Peyer's patch (tissue), 4 donors: ENCODE measurements around the gene FAM83G.
A peak's percentile ranks its signal among the peaks of the same experiment; 100 is the strongest.

ENCODE experiments used
- CTCF ChIP-seq, 6 experiments: fragments of 450-650 bp in 4 of 6; fragments of 200-600 bp in 2 of 6; sonication (generic) in 1 of 6; IDR thresholded peaks; one replicate each; pipeline ENCODE4 v1.5.1; 2017 to 2019; ENCODE audit warnings: antibody characterized with exemption in 6 of 6, mild to moderate bottlenecking in 3 of 6, moderate library complexity in 1 of 6
- POLR2A ChIP-seq, 2 donors: fragments of 450-650 bp; IDR thresholded peaks; one replicate each; pipeline ENCODE4 v1.5.1; 2017; ENCODE audit warnings: antibody characterized with exemption in 2 of 2, mild to moderate bottlenecking in 2 of 2, moderate library complexity in 2 of 2

- no peak for TF ChIP-seq CTCF (IDR thresholded peaks at IDR 0.05)
- TF ChIP-seq POLR2A (IDR thresholded peaks at IDR 0.05): peak; percentile 27 to 66
These were observed 3.8 kb downstream of the FAM83G start for GRCh38 chr17:19000531-19001325.
